ENCODE measurements around the gene KLHDC7B. TPM values are rescaled to one million over a fixed set of nuclear protein-coding genes. Genes with fewer than 3 reads are reported as not detected.

Gene KLHDC7B
- total RNA-seq, 1 donor from 2014 or later: not detected

- peak; percentile 89 for DNase-seq
- peak; percentile 74 for ATAC-seq
- intact Hi-C loops (cut with micrococcal nuclease): no loop called here
Observed at GRCh38 chr22:50544078-50544745, 1.5 kb upstream of the KLHDC7B start.

- DNase-seq (no peak), ATAC-seq (no peak)
- intact Hi-C loops (cut with micrococcal nuclease): no loop called here
Observed at GRCh38 chr22:50544746-50545253, 899 bp upstream of the KLHDC7B start.

- DNase-seq (no peak), ATAC-seq (no peak)
- intact Hi-C loops (cut with micrococcal nuclease): no loop called here
Observed at GRCh38 chr22:50546326-50547262, 895 bp downstream of the KLHDC7B start.

GRCh38 chr22:50547263-50547985 lies 1.7 kb downstream of the KLHDC7B start:
- ATAC-seq: no peak
- no peak for DNase-seq
- intact Hi-C loops (cut with micrococcal nuclease): no loop called here

- peak; percentile 13 for ATAC-seq
- intact Hi-C loops (cut with micrococcal nuclease): no loop called here
- peak; percentile 50 for DNase-seq
Observed at GRCh38 chr22:50548040-50548920, 2.6 kb downstream of the KLHDC7B start.

GRCh38 chr22:50548921-50549790 lies 3.5 kb downstream of the KLHDC7B start:
- ATAC-seq: no peak
- intact Hi-C loops (cut with micrococcal nuclease): no loop called here
- no peak for DNase-seq

GRCh38 chr22:50550395-50550794 lies 4.7 kb downstream of the KLHDC7B start:
- ATAC-seq: no peak
- intact Hi-C loops (cut with micrococcal nuclease): no loop called here
- DNase-seq: no peak

GRCh38 chr22:50551160-50551752 lies 5.6 kb downstream of the KLHDC7B start:
- ATAC-seq (no peak), DNase-seq (no peak)
- intact Hi-C loops (cut with micrococcal nuclease): no loop called here

GRCh38 chr22:50553310-50553709 lies 7.6 kb downstream of the KLHDC7B start:
- intact Hi-C loops (cut with micrococcal nuclease): no loop called here
- DNase-seq (no peak), ATAC-seq (no peak)

GRCh38 chr22:50556703-50557102 lies 11.0 kb downstream of the KLHDC7B start:
- no peak for ATAC-seq
- intact Hi-C loops (cut with micrococcal nuclease): no loop called here
- DNase-seq: no peak

- no peak for DNase-seq
- ATAC-seq: no peak
- intact Hi-C loops (cut with micrococcal nuclease): no loop called here
Observed at GRCh38 chr22:50560034-50560433, 14.3 kb downstream of the KLHDC7B start.

GRCh38 chr22:50561401-50562358 lies 16.0 kb downstream of the KLHDC7B start:
- ATAC-seq (no peak), DNase-seq (no peak)
- intact Hi-C loops (cut with micrococcal nuclease): no loop called here

- DNase-seq (peak; percentile 98), ATAC-seq (peak; percentile 93)
- intact Hi-C loops (cut with micrococcal nuclease): no loop called here
Observed at GRCh38 chr22:50562523-50563412, 17.1 kb downstream of the KLHDC7B start, which contains the start of gene SYCE3. TSS of gene SYCE3 (minus strand) at chr22:50562919. CDS start at chr22:50556405, 6,514 bp downstream.

GRCh38 chr22:50563413-50564160 lies 17.9 kb downstream of the KLHDC7B start:
- DNase-seq (peak; percentile 58), ATAC-seq (peak; percentile 52)
- intact Hi-C loops (cut with micrococcal nuclease): no loop called here

Data from left ventricle myocardium superior (tissue), 1 donor.